Esophagus squamous epithelium (tissue), 4 donors: ENCODE data around the gene GPD1.

Source experiments
- CTCF ChIP-seq, 6 experiments: fragments of 450-650 bp in 4 of 6; fragments of 200-600 bp in 2 of 6; sonication (generic) in 2 of 6; IDR thresholded peaks; one replicate each; pipeline ENCODE4 v1.5.1; 2016 to 2019; ENCODE audit warnings: antibody characterized with exemption in 6 of 6, mild to moderate bottlenecking in 4 of 6, moderate library complexity in 4 of 6
- POLR2A ChIP-seq, 4 donors: fragments of 450-650 bp; IDR thresholded peaks; one replicate each; pipeline ENCODE4 v1.6.1; 2017; ENCODE audit warnings: antibody characterized with exemption in 4 of 4, mild to moderate bottlenecking in 4 of 4, moderate library complexity in 3 of 4

GRCh38 chr12:50132505-50133135 lies 28.8 kb downstream of the GPD1 start:
- TF ChIP-seq CTCF (IDR thresholded peaks at IDR 0.05) (peak in 4 of 6 experiments; percentile 29 to 70 (median 37)), POLR2A (IDR thresholded peaks at IDR 0.05) (no peak)
